CD14-positive monocyte (primary cell): ENCODE data around the gene SIGLEC12. TPM values are rescaled to one million over a fixed set of nuclear protein-coding genes. Genes with fewer than 3 reads are reported as not detected.
A peak's percentile ranks its signal among the peaks of the same experiment; 100 is the strongest.
"Not testable (repeated sequence)": the region's sequence is repeated elsewhere in the genome, so short reads cannot be mapped to it uniquely, and the experiment has no call there.

Experiments used
- DNase-seq, 3 donors: peaks; one replicate each; pipeline ENCODE4 v3.0.0-alpha.2; 2011 to 2022
- H2AFZ ChIP-seq: 2 replicates; pipeline ENCODE4 v1.6.0; 2012; ENCODE audit warnings: mild to moderate bottlenecking, low read depth, low read length, inconsistent platforms; ENCODE audit not compliant: insufficient read depth, poor library complexity, severe bottlenecking
- H3K27ac ChIP-seq, 2 donors: 1 replicate in 1 of 2; 2 replicates in 1 of 2; pipeline ENCODE4 v1.5.1; 2012 to 2013; ENCODE audit warnings: low read length in 2 of 2, control low read depth in 1 of 2, inconsistent platforms in 1 of 2, low read depth in 1 of 2, mild to moderate bottlenecking in 1 of 2
- H3K27me3 ChIP-seq, 2 donors: one replicate each; pipeline versions ENCODE4 v1.6.0 to v1.6.1; 2011 to 2013; ENCODE audit warnings: low read length in 2 of 2; ENCODE audit not compliant: control insufficient read depth in 2 of 2, insufficient read depth in 2 of 2
- H3K36me3 ChIP-seq, 2 donors: replicated peaks in 1 of 2; 1 replicate in 1 of 2; 2 replicates in 1 of 2; pipeline versions ENCODE4 v1.5.1 to v1.6.1; 2012 to 2013; ENCODE audit warnings: low read length in 2 of 2, control low read depth in 1 of 2, inconsistent platforms in 1 of 2, mild to moderate bottlenecking in 1 of 2; ENCODE audit not compliant: insufficient read depth in 2 of 2, control insufficient read depth in 1 of 2
- H3K4me1 ChIP-seq, 2 donors: 1 replicate in 1 of 2; 2 replicates in 1 of 2; pipeline versions ENCODE4 v1.5.1 to v1.6.1; 2012 to 2013; ENCODE audit warnings: low read length in 2 of 2, control low read depth in 1 of 2, inconsistent platforms in 1 of 2, mild to moderate bottlenecking in 1 of 2, moderate library complexity in 1 of 2; ENCODE audit not compliant: insufficient read depth in 2 of 2, control insufficient read depth in 1 of 2
- H3K4me2 ChIP-seq: replicated peaks from 2 replicates; pipeline ENCODE3; 2012; ENCODE audit warnings: low read length, moderate library complexity, mild to moderate bottlenecking; ENCODE audit not compliant: poor library complexity, severe bottlenecking; ENCODE audit errors: extremely low read depth
- H3K4me3 ChIP-seq, 3 experiments: fragments of 200-600 bp in 1 of 3; sonication (generic) in 1 of 3; replicated peaks in 1 of 3; 1 replicate in 2 of 3; 2 replicates in 1 of 3; pipeline ENCODE4 v1.5.1; 2011 to 2013; ENCODE audit warnings: low read length in 3 of 3, mild to moderate bottlenecking in 3 of 3, control low read depth in 2 of 3, low read depth in 2 of 3, inconsistent platforms in 1 of 3, moderate library complexity in 1 of 3
- H3K79me2 ChIP-seq: 2 replicates; pipeline ENCODE4 v1.6.0; 2012; ENCODE audit warnings: mild to moderate bottlenecking, control low read depth, inconsistent platforms, low read length, moderate library complexity; ENCODE audit not compliant: insufficient read depth
- H3K9ac ChIP-seq: 2 replicates; pipeline ENCODE4 v1.6.0; 2017; ENCODE audit warnings: low read length, mild to moderate bottlenecking; ENCODE audit not compliant: insufficient read depth, poor library complexity, severe bottlenecking
- H3K9me3 ChIP-seq, 2 donors: replicated peaks in 1 of 2; 1 replicate in 1 of 2; 2 replicates in 1 of 2; pipeline versions ENCODE4 v1.5.1 to v1.6.1; 2012 to 2013; ENCODE audit warnings: low read length in 2 of 2, control low read depth in 1 of 2; ENCODE audit not compliant: control insufficient read depth in 1 of 2, insufficient read depth in 1 of 2
- H4K20me1 ChIP-seq: 2 replicates; pipeline ENCODE4 v1.6.0; 2012; ENCODE audit warnings: mild to moderate bottlenecking, low read length, control low read depth, moderate library complexity; ENCODE audit not compliant: insufficient read depth
- H3K27ac Mint-ChIP-seq, 7 donors: one replicate each; pipeline ENCODE4 v1.8.0; 2020; ENCODE audit warnings: mild to moderate bottlenecking in 7 of 7, mixed read lengths in 7 of 7, moderate library complexity in 6 of 7, inconsistent platforms in 2 of 7
- H3K27me3 Mint-ChIP-seq, 3 donors: one replicate each; pipeline ENCODE4 v1.8.0; 2021 to 2022; ENCODE audit warnings: low read depth in 3 of 3, mild to moderate bottlenecking in 3 of 3, mixed read lengths in 3 of 3, moderate library complexity in 3 of 3, inconsistent platforms in 1 of 3
- H3K36me3 Mint-ChIP-seq, 2 donors: one replicate each; pipeline ENCODE4 v1.8.0; 2020; ENCODE audit warnings: mixed read lengths in 2 of 2, inconsistent platforms in 1 of 2, mild to moderate bottlenecking in 1 of 2
- H3K4me1 Mint-ChIP-seq: one replicate; pipeline ENCODE4 v1.8.0; 2020; ENCODE audit warnings: mild to moderate bottlenecking, mixed read lengths
- H3K4me3 Mint-ChIP-seq, 2 donors: one replicate each; pipeline ENCODE4 v1.8.0; 2020; ENCODE audit warnings: mild to moderate bottlenecking in 2 of 2, mixed read lengths in 2 of 2, moderate library complexity in 1 of 2
- H3K9me3 Mint-ChIP-seq, 7 donors: one replicate each; pipeline ENCODE4 v1.8.0; 2020 to 2022; ENCODE audit warnings: mixed read lengths in 7 of 7, mild to moderate bottlenecking in 6 of 7, moderate library complexity in 6 of 7, inconsistent platforms in 2 of 7
- CTCF ChIP-seq: fragments of 200-600 bp; IDR thresholded peaks from one replicate; pipeline ENCODE4 v1.8.0; 2022; ENCODE audit warnings: antibody characterized with exemption, mild to moderate bottlenecking
- WGBS: methylation state at CpG from one replicate; pipeline ENCODE4 v1.1.5; 2013; ENCODE audit warnings: missing lambda C conversion rate; ENCODE audit not compliant: insufficient coverage; 5-methylcytosine and 5-hydroxymethylcytosine counted together
- intact Hi-C, 2 donors: fragments of 100-400 bp; cut with micrococcal nuclease; formaldehyde crosslinking; loops; one replicate each; pipeline versions ENCODE4 v1.15.0 to v1.15.1; 2023
- polyA plus RNA-seq, 3 donors: library from polyadenylated mRNA; depleted of rRNA in 1 of 3; unstranded in 2 of 3; stranded (reverse) in 1 of 3; fragments of 300-500 nt in 2 of 3; fragments of >200 nt in 1 of 3; fragmentation: Illumina TruSeq in 2 of 3; gene quantifications; 1 replicate in 2 of 3; 2 replicates in 1 of 3; pipeline ENCODE4 v1.2.3, GENCODE V29; 2012 to 2021

SIGLEC12 gene
- polyA plus RNA-seq, 3 donors, result 0.24 to 1.8 (median 1.3) TPM

GRCh38 chr19:51503896-51504295 is 2.3 kb upstream of the SIGLEC12 start:
- H3K9ac ChIP-seq, result no peak overlapping the region
- H3K36me3 Mint-ChIP-seq, result peaks cover 8 to 26% of the 10 kb centered on the region in 2 donors
- H3K4me1 Mint-ChIP-seq, result peaks cover 86% of the 10 kb centered on the region
- peak in 2 of 3 donors; percentile 61 to 82 for DNase-seq
- H3K9me3 Mint-ChIP-seq, result peaks cover 9 to 18% (median 13%) of the 10 kb centered on the region in 7 donors
- H3K36me3 ChIP-seq, result no peaks in the 10 kb centered on the region
- no peak overlapping the region for H2AFZ ChIP-seq
- intact Hi-C loops, result loop anchor here in 1 of 2 donors (10.0 kb wide), 1 partner anchor 109 kb away; the partner anchor contains the start of gene C19orf84
- TF ChIP-seq CTCF, result no peak
- peaks cover 31% of the 10 kb centered on the region for H3K79me2 ChIP-seq
- peaks cover 84 to 96% of the 10 kb centered on the region in 2 donors for H3K4me1 ChIP-seq
- no peaks in the 10 kb centered on the region for H3K27me3 ChIP-seq
- peak overlapping the region; percentile 77 to 95 (median 92) for H3K27ac Mint-ChIP-seq
- H3K4me2 ChIP-seq, result no peak overlapping the region
- no peaks in the 10 kb centered on the region for H4K20me1 ChIP-seq
- peak overlapping the region in 1 of 2 donors; percentile 23 for H3K4me3 Mint-ChIP-seq
- no CpG with 5 or more reads among the region's 3 CpGs for WGBS
- peak overlapping the region in 1 of 2 donors; percentile 60 for H3K27ac ChIP-seq
- peak overlapping the region in 1 of 3 experiments; percentile 66 for H3K4me3 ChIP-seq
- H3K27me3 Mint-ChIP-seq, result peaks cover 0 to 2% (median 0%) of the 10 kb centered on the region in 3 donors
- H3K9me3 ChIP-seq, result peaks cover 8 to 13% of the 10 kb centered on the region in 2 donors

- Mint-ChIP-seq H3K4me3 (peak overlapping the region in 1 of 2 donors; percentile 83), H3K9me3 (peaks cover 9 to 18% (median 13%) of the 10 kb centered on the region in 7 donors), H3K4me1 (peaks cover 83% of the 10 kb centered on the region), H3K36me3 (peaks cover 11 to 31% of the 10 kb centered on the region in 2 donors), H3K27ac (peak overlapping the region; percentile 77 to 95 (median 92)), H3K27me3 (peaks cover 0 to 2% (median 0%) of the 10 kb centered on the region in 3 donors)
- H3K36me3 ChIP-seq, result no peaks in the 10 kb centered on the region
- WGBS, result 0% methylated on average over 4 of the region's 5 CpGs
- peak; percentile 61 to 88 (median 87) for DNase-seq
- no peaks in the 10 kb centered on the region for H4K20me1 ChIP-seq
- H3K9me3 ChIP-seq, result peaks cover 8 to 13% of the 10 kb centered on the region in 2 donors
- peak overlapping the region in 1 of 2 donors; percentile 60 for H3K27ac ChIP-seq
- peaks cover 34% of the 10 kb centered on the region for H3K79me2 ChIP-seq
- peaks cover 79 to 90% of the 10 kb centered on the region in 2 donors for H3K4me1 ChIP-seq
- H3K4me3 ChIP-seq, result peak overlapping the region in 1 of 3 experiments; percentile 66
- intact Hi-C loops, result loop anchor here in 1 of 2 donors (10.0 kb wide), 1 partner anchor 109 kb away; the partner anchor contains the start of gene C19orf84
- peak overlapping the region; percentile 68 for H3K4me2 ChIP-seq
- H3K9ac ChIP-seq, result no peak overlapping the region
- H2AFZ ChIP-seq, result no peak overlapping the region
- H3K27me3 ChIP-seq, result no peaks in the 10 kb centered on the region
- no peak for TF ChIP-seq CTCF
Measured at GRCh38 chr19:51503286-51503817, 1.8 kb upstream of the SIGLEC12 start.

GRCh38 chr19:51500931-51501330 is 669 bp downstream of the SIGLEC12 start:
- Mint-ChIP-seq H3K27ac (peak overlapping the region in 5 of 7 donors; percentile 83 to 95 (median 92)), H3K4me1 (peaks cover 66% of the 10 kb centered on the region), H3K4me3 (peak overlapping the region in 1 of 2 donors; percentile 84), H3K9me3 (peaks cover 9 to 18% (median 13%) of the 10 kb centered on the region in 7 donors), H3K36me3 (peaks cover 24 to 45% of the 10 kb centered on the region in 2 donors)
- H3K4me2 ChIP-seq, result peak overlapping the region; percentile 68
- intact Hi-C loops, result loop anchor here in 1 of 2 donors (10.0 kb wide), 1 partner anchor 106 kb away; the partner anchor contains the start of gene C19orf84
- not testable (repeated sequence) for H3K27me3 Mint-ChIP-seq, H3K27me3 ChIP-seq, H3K9ac ChIP-seq, H2AFZ ChIP-seq, H3K27ac ChIP-seq, H4K20me1 ChIP-seq, H3K36me3 ChIP-seq
- peak overlapping the region in 1 of 3 experiments; percentile 66 for H3K4me3 ChIP-seq
- WGBS, result no CpG with 5 or more reads among the region's 8 CpGs
- peaks cover 8 to 13% of the 10 kb centered on the region in 2 donors for H3K9me3 ChIP-seq
- H3K4me1 ChIP-seq, result peaks cover 62 to 66% of the 10 kb centered on the region in 2 donors
- peaks cover 34% of the 10 kb centered on the region for H3K79me2 ChIP-seq
- DNase-seq, result peak in 1 of 3 donors; percentile 26
